WTC11 (cell line): ENCODE data around the gene ACOT9. TPM values are rescaled to one million over a fixed set of nuclear protein-coding genes. Genes with fewer than 3 reads are reported as not detected.

Experiments
- ATAC-seq: fragments of 200-7000 bp; cut with Tn5 transposase; 2 replicates; pipeline ENCODE4 v1.10.0; 2021; ENCODE audit warnings: mild to moderate bottlenecking, moderate library complexity
- CTCF ChIA-PET: fragments of 300-600 bp; sonication (Branson Sonifier 250); formaldehyde crosslinking; loops from one replicate; lab custom pipeline; 2021; ENCODE audit warnings: antibody characterized with exemption; lab: Charles Lee
- POLR2A ChIA-PET: fragments of 350-600 bp; sonication (Branson Sonifier 250); formaldehyde crosslinking; loops from one replicate; lab custom pipeline; 2021; ENCODE audit warnings: antibody characterized with exemption; lab: Charles Lee
- DNase-seq: peaks from one replicate; pipeline ENCODE4 v3.0.0; 2021; ENCODE audit warnings: low spot score
- H3K27ac Mint-ChIP-seq: 2 replicates; pipeline ENCODE4 v1.8.0; 2021; ENCODE audit warnings: mixed read lengths
- H3K27me3 Mint-ChIP-seq: 2 replicates; pipeline ENCODE4 v1.8.0; 2021; ENCODE audit warnings: low read depth, mild to moderate bottlenecking, moderate library complexity, mixed read lengths
- H3K36me3 Mint-ChIP-seq: 2 replicates; pipeline ENCODE4 v1.8.0; 2021; ENCODE audit warnings: mixed read lengths
- H3K4me1 Mint-ChIP-seq: 2 replicates; pipeline ENCODE4 v1.8.0; 2022; ENCODE audit warnings: mixed read lengths
- H3K4me3 Mint-ChIP-seq: 2 replicates; pipeline ENCODE4 v1.8.0; 2021; ENCODE audit warnings: mild to moderate bottlenecking, moderate library complexity, mixed read lengths
- H3K9me3 Mint-ChIP-seq: 2 replicates; pipeline ENCODE4 v1.8.0; 2021; ENCODE audit warnings: mixed read lengths
- ATF6 ChIP-seq: sonication (generic); formaldehyde crosslinking; IDR thresholded peaks from 2 replicates; pipeline ENCODE4 v1.8.1; 2023; ENCODE audit warnings: mild to moderate bottlenecking, missing genetic modification reagents
- ELF4 ChIP-seq: sonication (generic); formaldehyde crosslinking; IDR thresholded peaks from 2 replicates; pipeline ENCODE4 v1.8.1; 2022; ENCODE audit warnings: low read depth, mild to moderate bottlenecking, moderate library complexity, missing genetic modification reagents
- FOXJ3 ChIP-seq: sonication (generic); formaldehyde crosslinking; IDR thresholded peaks from 2 replicates; pipeline ENCODE4 v1.9.0; 2021; ENCODE audit warnings: missing genetic modification reagents, mild to moderate bottlenecking, borderline replicate concordance
- IRF2 ChIP-seq: sonication (generic); formaldehyde crosslinking; IDR thresholded peaks from 2 replicates; pipeline ENCODE4 v1.8.0; 2022; ENCODE audit warnings: low read depth, missing genetic modification reagents, borderline replicate concordance
- JAZF1 ChIP-seq: fragments of 250-450 bp; sonication (Bioruptor Pico); IDR thresholded peaks from 2 replicates; pipeline ENCODE4 v1.9.0; 2021; ENCODE audit warnings: moderate library complexity, mild to moderate bottlenecking, inconsistent platforms
- KAT7 ChIP-seq: sonication (generic); formaldehyde crosslinking; IDR thresholded peaks from 2 replicates; pipeline ENCODE4 v1.8.1; 2023; ENCODE audit warnings: missing genetic modification reagents, mild to moderate bottlenecking, borderline replicate concordance
- NR3C1 ChIP-seq: sonication (generic); formaldehyde crosslinking; conservative IDR thresholded peaks from 2 replicates; pipeline ENCODE4 v1.8.1; 2023; ENCODE audit warnings: low read depth, mild to moderate bottlenecking, missing genetic modification reagents
- OVOL2 ChIP-seq: fragments of 250-450 bp; sonication (Bioruptor Pico); IDR thresholded peaks from 2 replicates; pipeline ENCODE4 v1.9.0; 2021; ENCODE audit warnings: mild to moderate bottlenecking, borderline replicate concordance
- PRRX2 ChIP-seq: fragments of 250-450 bp; sonication (Bioruptor Pico); IDR thresholded peaks from 2 replicates; pipeline ENCODE4 v1.8.0; 2021; ENCODE audit warnings: mild to moderate bottlenecking
- RELA ChIP-seq: sonication (generic); formaldehyde crosslinking; IDR thresholded peaks from 2 replicates; pipeline ENCODE4 v1.8.1; 2022; ENCODE audit warnings: missing genetic modification reagents, mild to moderate bottlenecking, borderline replicate concordance
- SOX15 ChIP-seq: fragments of 250-450 bp; sonication (Bioruptor Pico); IDR thresholded peaks from 2 replicates; pipeline ENCODE4 v1.9.0; 2021; ENCODE audit warnings: mild to moderate bottlenecking
- ZNF138 ChIP-seq: sonication (generic); formaldehyde crosslinking; conservative IDR thresholded peaks from 2 replicates; pipeline ENCODE4 v1.8.1; 2022; ENCODE audit warnings: mild to moderate bottlenecking, moderate library complexity, missing genetic modification reagents
- ZNF219 ChIP-seq: sonication (generic); formaldehyde crosslinking; IDR thresholded peaks from 2 replicates; pipeline ENCODE4 v1.8.0; 2023; ENCODE audit warnings: missing genetic modification reagents, mild to moderate bottlenecking, borderline replicate concordance
- ZNF263 ChIP-seq: sonication (generic); formaldehyde crosslinking; IDR thresholded peaks from 2 replicates; pipeline ENCODE4 v1.8.1; 2022; ENCODE audit warnings: low read depth, mild to moderate bottlenecking, moderate library complexity, missing genetic modification reagents
- ZNF317 ChIP-seq: sonication (generic); formaldehyde crosslinking; IDR thresholded peaks from 2 replicates; pipeline ENCODE4 v1.8.1; 2023; ENCODE audit warnings: low read depth, mild to moderate bottlenecking, moderate library complexity, missing genetic modification reagents, borderline replicate concordance
- ZNF396 ChIP-seq: fragments of 250-450 bp; sonication (Bioruptor Pico); IDR thresholded peaks from 2 replicates; pipeline ENCODE4 v1.8.0; 2021; ENCODE audit warnings: mild to moderate bottlenecking, moderate library complexity, borderline replicate concordance
- ZNF423 ChIP-seq: fragments of 250-450 bp; sonication (Bioruptor Pico); IDR thresholded peaks from 2 replicates; pipeline ENCODE4 v2.1.2; 2022; ENCODE audit warnings: mild to moderate bottlenecking, moderate library complexity
- total RNA-seq: library from RNA; stranded (reverse); gene quantifications from 3 replicates; pipeline ENCODE4 v1.2.3, GENCODE V29; 2021
- TF ChIP-seq, protein P1 (sequence below): sonication (generic); formaldehyde crosslinking; IDR thresholded peaks from 2 replicates; pipeline ENCODE4 v1.8.1; 2022; ENCODE audit warnings: low read depth, missing genetic modification reagents, borderline replicate concordance
- TF ChIP-seq, protein P2 (sequence below): fragments of 250-450 bp; sonication (Bioruptor Pico); IDR thresholded peaks from 2 replicates; pipeline ENCODE4 v1.9.0; 2021; ENCODE audit warnings: moderate library complexity, mild to moderate bottlenecking, inconsistent platforms, borderline replicate concordance
- TF ChIP-seq, protein P3 (sequence below): fragments of 250-450 bp; sonication (Bioruptor Pico); IDR thresholded peaks from 2 replicates; pipeline ENCODE4 v1.9.0; 2021; ENCODE audit warnings: mild to moderate bottlenecking
- TF ChIP-seq, protein P4 (sequence below): sonication (generic); formaldehyde crosslinking; IDR thresholded peaks from 2 replicates; pipeline ENCODE4 v1.8.1; 2022; ENCODE audit warnings: missing genetic modification reagents, borderline replicate concordance

The ACOT9 gene
- total RNA-seq, 1 experiment from 2014 or later: 29.3 TPM

DNA sequence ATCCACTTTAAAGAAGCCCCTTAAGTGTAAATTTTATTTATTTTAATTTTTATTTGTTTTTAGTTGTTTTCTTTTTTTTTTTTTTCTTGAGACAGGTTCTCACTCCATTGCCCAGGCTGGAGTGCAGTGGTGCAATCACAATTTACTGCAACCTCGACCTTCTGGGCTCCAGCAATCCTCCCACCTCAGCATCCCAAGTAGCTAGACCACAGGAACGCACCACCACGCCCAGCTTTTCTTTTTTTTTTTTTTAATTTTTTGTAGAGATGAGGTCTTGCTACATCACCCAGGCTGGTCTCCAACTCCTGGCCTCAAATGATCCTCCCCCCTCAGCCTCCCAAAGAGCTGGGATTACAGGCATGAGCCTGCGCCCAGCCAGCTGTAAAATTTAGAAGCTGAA, 45.9 kb upstream of the ACOT9 start (continued):
- TF ChIP-seq, protein P1, sequence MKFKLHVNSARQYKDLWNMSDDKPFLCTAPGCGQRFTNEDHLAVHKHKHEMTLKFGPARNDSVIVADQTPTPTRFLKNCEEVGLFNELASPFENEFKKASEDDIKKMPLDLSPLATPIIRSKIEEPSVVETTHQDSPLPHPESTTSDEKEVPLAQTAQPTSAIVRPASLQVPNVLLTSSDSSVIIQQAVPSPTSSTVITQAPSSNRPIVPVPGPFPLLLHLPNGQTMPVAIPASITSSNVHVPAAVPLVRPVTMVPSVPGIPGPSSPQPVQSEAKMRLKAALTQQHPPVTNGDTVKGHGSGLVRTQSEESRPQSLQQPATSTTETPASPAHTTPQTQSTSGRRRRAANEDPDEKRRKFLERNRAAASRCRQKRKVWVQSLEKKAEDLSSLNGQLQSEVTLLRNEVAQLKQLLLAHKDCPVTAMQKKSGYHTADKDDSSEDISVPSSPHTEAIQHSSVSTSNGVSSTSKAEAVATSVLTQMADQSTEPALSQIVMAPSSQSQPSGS (CRISPR knock-in tag): no peak
- TF ChIP-seq NR3C1 (CRISPR knock-in tag): no peak
- TF ChIP-seq IRF2 (CRISPR knock-in tag): no peak

DNA sequence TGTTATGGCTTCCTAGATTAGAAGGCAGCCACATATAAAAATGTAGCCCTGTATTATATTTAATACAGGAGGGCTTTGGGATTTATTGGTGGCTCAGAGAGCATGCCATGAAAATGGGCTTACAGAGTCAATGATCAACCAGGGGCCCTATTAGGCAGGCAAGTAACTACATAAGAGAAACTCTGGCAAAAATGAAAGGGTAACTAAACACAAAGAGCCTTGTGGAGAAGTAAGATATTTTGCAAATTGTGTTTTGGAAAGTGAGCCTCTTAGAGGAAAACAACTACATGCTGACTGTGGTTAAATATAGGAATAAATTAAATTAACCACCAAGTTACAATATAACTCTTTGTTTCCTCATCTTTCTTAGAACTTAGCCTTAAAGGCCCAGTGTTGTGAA, 45.4 kb upstream of the ACOT9 start:
- Mint-ChIP-seq H3K9me3 (no peaks in the 10 kb centered on the region), H3K36me3 (peaks cover 24% of the 10 kb centered on the region), H3K27me3 (no peaks in the 10 kb centered on the region; the same call in 1 of the 2 replicates)
- POLR2A ChIA-PET: no interaction called here
- no peak for TF ChIP-seq ZNF423 (CRISPR knock-in tag)
- TF ChIP-seq, protein P2, sequence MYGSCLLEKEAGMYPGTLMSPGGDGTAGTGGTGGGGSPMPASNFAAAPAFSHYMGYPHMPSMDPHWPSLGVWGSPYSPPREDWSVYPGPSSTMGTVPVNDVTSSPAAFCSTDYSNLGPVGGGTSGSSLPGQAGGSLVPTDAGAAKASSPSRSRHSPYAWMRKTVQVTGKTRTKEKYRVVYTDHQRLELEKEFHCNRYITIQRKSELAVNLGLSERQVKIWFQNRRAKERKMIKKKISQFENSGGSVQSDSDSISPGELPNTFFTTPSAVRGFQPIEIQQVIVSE: no peak
- no peak for TF ChIP-seq JAZF1
- TF ChIP-seq PRRX2 (CRISPR knock-in tag): no peak
- TF ChIP-seq FOXJ3 (CRISPR knock-in tag): no peak
- TF ChIP-seq, protein P3, sequence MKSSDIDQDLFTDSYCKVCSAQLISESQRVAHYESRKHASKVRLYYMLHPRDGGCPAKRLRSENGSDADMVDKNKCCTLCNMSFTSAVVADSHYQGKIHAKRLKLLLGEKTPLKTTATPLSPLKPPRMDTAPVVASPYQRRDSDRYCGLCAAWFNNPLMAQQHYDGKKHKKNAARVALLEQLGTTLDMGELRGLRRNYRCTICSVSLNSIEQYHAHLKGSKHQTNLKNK (CRISPR knock-in tag): no peak
- no peak for TF ChIP-seq ZNF396
- no peak for TF ChIP-seq ZNF263 (CRISPR knock-in tag)
- no peak for TF ChIP-seq ZNF317
- TF ChIP-seq, protein P4, sequence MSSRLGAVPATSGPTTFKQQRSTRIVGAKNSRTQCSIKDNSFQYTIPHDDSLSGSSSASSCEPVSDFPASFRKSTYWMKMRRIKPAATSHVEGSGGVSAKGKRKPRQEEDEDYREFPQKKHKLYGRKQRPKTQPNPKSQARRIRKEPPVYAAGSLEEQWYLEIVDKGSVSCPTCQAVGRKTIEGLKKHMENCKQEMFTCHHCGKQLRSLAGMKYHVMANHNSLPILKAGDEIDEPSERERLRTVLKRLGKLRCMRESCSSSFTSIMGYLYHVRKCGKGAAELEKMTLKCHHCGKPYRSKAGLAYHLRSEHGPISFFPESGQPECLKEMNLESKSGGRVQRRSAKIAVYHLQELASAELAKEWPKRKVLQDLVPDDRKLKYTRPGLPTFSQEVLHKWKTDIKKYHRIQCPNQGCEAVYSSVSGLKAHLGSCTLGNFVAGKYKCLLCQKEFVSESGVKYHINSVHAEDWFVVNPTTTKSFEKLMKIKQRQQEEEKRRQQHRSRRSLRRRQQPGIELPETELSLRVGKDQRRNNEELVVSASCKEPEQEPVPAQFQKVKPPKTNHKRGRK (CRISPR knock-in tag): no peak
- no peak for TF ChIP-seq RELA
- no peak for TF ChIP-seq SOX15 (CRISPR knock-in tag)
- no peak for TF ChIP-seq ATF6 (CRISPR knock-in tag)
- TF ChIP-seq ELF4: no peak
- TF ChIP-seq KAT7 (CRISPR knock-in tag): no peak
- TF ChIP-seq ZNF138 (CRISPR knock-in tag): no peak
- no peak for TF ChIP-seq ZNF219 (CRISPR knock-in tag)
- TF ChIP-seq OVOL2 (CRISPR knock-in tag): no peak
- TF ChIP-seq, all 79 proteins: peak for 0
- no peak for DNase-seq
- Mint-ChIP-seq H3K4me1 (peaks cover 24% of the 10 kb centered on the region), H3K27ac (0 out of 2 replicates have a peak overlapping the region, but pooled peaks have one; percentile 82), H3K4me3 (no peak overlapping the region)
- CTCF ChIA-PET: no interaction called here
- no peak for ATAC-seq
